Mammary epithelial cell (primary cell): Measurements from ENCODE around the gene SHISA9.

ENCODE experiments used
- CTCF ChIP-seq, 2 donors: IDR thresholded peaks in 1 of 2; conservative IDR thresholded peaks in 1 of 2; 2 replicates each; pipeline ENCODE4 v1.5.1; 2011 to 2012; ENCODE audit warnings: inconsistent platforms in 2 of 2, low read length in 2 of 2, mild to moderate bottlenecking in 2 of 2, control low read depth in 1 of 2, low read depth in 1 of 2; ENCODE audit not compliant: insufficient read depth in 1 of 2; ENCODE audit errors: extremely low read depth in 1 of 2
- EZH2 ChIP-seq: IDR thresholded peaks from 2 replicates; pipeline ENCODE4 v1.6.1; 2012; ENCODE audit warnings: low read length, inconsistent platforms, borderline replicate concordance

- TF ChIP-seq CTCF (conservative IDR thresholded peaks at IDR 0.05 in 1 of 2, IDR thresholded peaks at IDR 0.05 in 1 of 2; ENCODE audit: extremely low read depth in 1 of 2, insufficient read depth in 1 of 2, low read depth in 1 of 2, low read length in 2 of 2) (no peak), EZH2 (no peak)
Observed at GRCh38 chr16:13289515-13289914, 388.1 kb downstream of the SHISA9 start.
